Heart right ventricle (tissue), 16 donors: ENCODE results near the gene SHCBP1. TPM values are rescaled to one million over a fixed set of nuclear protein-coding genes. Genes with fewer than 3 reads are reported as not detected.

ENCODE experiments used
- ATAC-seq, 8 donors: fragments of 200-7000 bp; cut with Tn5 transposase; one replicate each; pipeline ENCODE4 v1.9.1; 2020; ENCODE audit warnings: mild to moderate bottlenecking in 8 of 8, moderate library complexity in 8 of 8, moderate number of reproducible peaks in 1 of 8
- DNase-seq, 2 donors: peaks; one replicate each; pipeline ENCODE4 v3.0.0-alpha.2; 2020
- H3K27ac ChIP-seq, 10 donors: fragments of 200-600 bp; sonication (generic) in 2 of 10; one replicate each; pipeline versions ENCODE4 v1.5.0 to v1.8.0; 2020 to 2022; ENCODE audit warnings: mild to moderate bottlenecking in 3 of 10
- H3K27me3 ChIP-seq, 7 donors: fragments of 200-600 bp; one replicate each; pipeline ENCODE4 v1.8.0; 2021 to 2022; ENCODE audit warnings: mild to moderate bottlenecking in 2 of 7
- H3K36me3 ChIP-seq, 9 donors: fragments of 200-600 bp; sonication (generic) in 1 of 9; one replicate each; pipeline versions ENCODE4 v1.5.0 to v1.8.0; 2020 to 2022; ENCODE audit warnings: mild to moderate bottlenecking in 2 of 9
- H3K4me1 ChIP-seq, 9 donors: fragments of 200-600 bp; sonication (generic) in 1 of 9; one replicate each; pipeline versions ENCODE4 v1.5.0 to v1.8.0; 2020 to 2022; ENCODE audit warnings: mild to moderate bottlenecking in 4 of 9
- H3K4me3 ChIP-seq, 10 donors: fragments of 200-600 bp; sonication (generic) in 2 of 10; one replicate each; pipeline versions ENCODE4 v1.5.0 to v1.8.0; 2020 to 2022; ENCODE audit warnings: mild to moderate bottlenecking in 7 of 10, moderate library complexity in 2 of 10
- H3K9me3 ChIP-seq, 11 donors: fragments of 200-600 bp in 10 of 11; sonication (generic) in 2 of 11; one replicate each; pipeline versions ENCODE4 v1.5.0 to v1.8.0; 2013 to 2022; ENCODE audit warnings: mild to moderate bottlenecking in 2 of 11, control low read depth in 1 of 11, moderate library complexity in 1 of 11
- CTCF ChIP-seq, 9 donors: fragments of 200-600 bp; sonication (generic) in 2 of 9; IDR thresholded peaks; one replicate each; pipeline versions ENCODE4 v1.5.0 to v1.8.0; 2021 to 2022; ENCODE audit warnings: antibody characterized with exemption in 9 of 9, mild to moderate bottlenecking in 5 of 9, moderate library complexity in 1 of 9
- WGBS, 2 donors: extraction: QIAGEN DNeasy Blood & Tissue Kit; methylation state at CpG; one replicate each; pipeline ENCODE4 v1.1.7; 2013; ENCODE audit warnings: inconsistent platforms in 1 of 2; 5-methylcytosine and 5-hydroxymethylcytosine counted together
- intact Hi-C, 10 donors: fragments of 100-400 bp; cut with DNase I; formaldehyde crosslinking; loops; one replicate each; pipeline versions ENCODE4 v1.11.1 to v1.14.2; 2022
- polyA plus RNA-seq, 2 donors: library from polyadenylated mRNA; stranded (reverse); fragments of 200-250 nt; gene quantifications; one replicate each; pipeline ENCODE4 v1.2.3, GENCODE V29; 2013
- total RNA-seq, 10 donors: library from RNA; stranded (reverse); fragmentation: NEBNext Ultra II Directional in 3 of 10; extraction: Animal tissue kit (Norgen Biotek cat#: 25700) in 3 of 10; gene quantifications; one replicate each; pipeline versions ENCODE4 v1.2.1 to v1.2.4, GENCODE V29; 2021 to 2023
- donor health status: Arrhythmogenic right ventricular cardiomyopathy.
- donor health status: ischemic (EF 13 %, LVEDD 7.1; RV severe dilation, severe dysfunction).
- donor health status: healthy with polysubstance abuse.
- donor health status: DM: no; HTN: yes; CAD: no.
- donor health status: DM: no; HTN: no; CAD: no.
- donor health status: ischemic (EF 25% LVEDD 6.9; RV normal size, moderate dysfunction).
- donor health status: ischemic (EF 25% LVEDD 5.7; RV mildly dilated, moderate dysfunction).
- donor health status: healthy.
- donor health status: DM: yes; HTN: yes; CAD: no.
- donor health status: Ischemic cardiomyopathy.
- donor health status: ischemic (EF 35%, LVEDD 5.7; RV mildly dilated, moderate dysfunction).
- donor health status: nonischemic (EF 11% LVEDD 7.7; RV severe dilation, severe dysfunction).
- donor health status: DM: yes; HTN: yes; CAD: no.
- donor health status: PGD.
- donor health status: ischemic (EF 29% LVEDD 5.4; RV normal size, mild dysfunction).
- donor health status: nonischemic (EF 23%, LVEDD 6.1; RV moderate dilation, normal function).

The SHCBP1 gene
- total and polyA plus RNA-seq, 12 donors: 0.26 to 4.1 (median 0.84) TPM

GRCh38 chr16:46638947-46639925 is 18.1 kb upstream of the SHCBP1 start:
- H3K36me3 ChIP-seq: no peaks in the 10 kb centered on the region
- peak in 1 of 8 donors; percentile 50 for ATAC-seq
- WGBS, 2 donors: 80 to 83% methylated on average over 9 of the region's 9 CpGs
- DNase-seq: no peak
- no peak overlapping the region for H3K27ac ChIP-seq
- intact Hi-C loops: no loop called here
- peaks cover 0 to 14% (median 0%) of the 10 kb centered on the region in 11 donors for H3K9me3 ChIP-seq
- no peaks in the 10 kb centered on the region for H3K4me1 ChIP-seq
- TF ChIP-seq CTCF (IDR thresholded peaks at IDR 0.05): no peak
- no peaks in the 10 kb centered on the region for H3K27me3 ChIP-seq
- no peak overlapping the region for H3K4me3 ChIP-seq

GRCh38 chr16:46632778-46633733 is 11.9 kb upstream of the SHCBP1 start:
- intact Hi-C loops: no loop called here
- no peak for TF ChIP-seq CTCF (IDR thresholded peaks at IDR 0.05)
- WGBS, 2 donors: 83 to 84% methylated on average over 32 of the region's 32 CpGs
- H3K27ac ChIP-seq: no peak overlapping the region
- H3K4me3 ChIP-seq: no peak overlapping the region
- H3K9me3 ChIP-seq: no peaks in the 10 kb centered on the region
- H3K36me3 ChIP-seq: no peaks in the 10 kb centered on the region
- no peak for DNase-seq
- peak in 2 of 8 donors; percentile 18 to 41 for ATAC-seq
- no peaks in the 10 kb centered on the region for H3K27me3 ChIP-seq
- H3K4me1 ChIP-seq: peaks cover 0 to 7% (median 0%) of the 10 kb centered on the region in 9 donors

- ATAC-seq (peak in 1 of 8 donors; percentile 19), DNase-seq (no peak)
- intact Hi-C loops: no loop called here
- 44 to 49% methylated on average over 10 of the region's 10 CpGs for WGBS, 2 donors
- peak in 4 of 9 donors; percentile 31 to 39 (median 38) for TF ChIP-seq CTCF (IDR thresholded peaks at IDR 0.05)
- peaks cover 0 to 7% (median 0%) of the 10 kb centered on the region in 9 donors for H3K4me1 ChIP-seq
- peak overlapping the region in 1 of 10 donors; percentile 12 for H3K27ac ChIP-seq
- H3K27me3 ChIP-seq: no peaks in the 10 kb centered on the region
- H3K36me3 ChIP-seq: no peaks in the 10 kb centered on the region
- H3K4me3 ChIP-seq: no peak overlapping the region
- H3K9me3 ChIP-seq: no peaks in the 10 kb centered on the region
These were observed 8.4 kb upstream of the SHCBP1 start for GRCh38 chr16:46629331-46630219.
